GM21737 (cell line): Measurements from ENCODE around the gene MLST8.

Source experiments
- ATAC-seq: cut with Tn5 transposase; IDR thresholded peaks from one replicate; pipeline ENCODE4 v1.9.1; 2021; ENCODE audit warnings: mild to moderate bottlenecking, moderate library complexity; ENCODE audit not compliant: unreplicated experiment

MLST8 gene

GRCh38 chr16:2208308-2208707 is 3.1 kb downstream of the MLST8 start:
- no peak for ATAC-seq

GRCh38 chr16:2208772-2209171 is 3.5 kb downstream of the MLST8 start:
- ATAC-seq = no peak

GRCh38 chr16:2209258-2210008 is 4.2 kb downstream of the MLST8 start:
- ATAC-seq = no peak

GRCh38 chr16:2210009-2210332 is 4.7 kb downstream of the MLST8 start:
- no peak for ATAC-seq

- ATAC-seq = no peak
Measured at GRCh38 chr16:2210386-2211365, 5.4 kb downstream of the MLST8 start, which contains the start of gene BRICD5. BRICD5 (minus strand) TSS chr16:2210863; CDS start chr16:2210833, 30 bp downstream.

- no peak for ATAC-seq
Measured at GRCh38 chr16:2211923-2212347, 6.7 kb downstream of the MLST8 start.

GRCh38 chr16:2212362-2213324 is 7.4 kb downstream of the MLST8 start:
- ATAC-seq = no peak

GRCh38 chr16:2213817-2214718 is 8.8 kb downstream of the MLST8 start:
- no peak for ATAC-seq

GRCh38 chr16:2214719-2214968 is 9.4 kb downstream of the MLST8 start, which contains the start of gene PGP:
PGP (minus strand) TSS chr16:2214840; CDS start chr16:2214777, 63 bp downstream.
- peak; percentile 79 for ATAC-seq

- no peak for ATAC-seq
Measured at GRCh38 chr16:2216330-2216729, 11.1 kb downstream of the MLST8 start.

GRCh38 chr16:2223221-2223941 is 18.1 kb downstream of the MLST8 start, which contains the start of gene E4F1:
E4F1 (plus strand) TSS chr16:2223591; CDS start chr16:2223614, 23 bp downstream.
- peak; percentile 95 for ATAC-seq

- ATAC-seq = peak; percentile 13
Measured at GRCh38 chr16:2223942-2224486, 18.8 kb downstream of the MLST8 start.

GRCh38 chr16:2226245-2226793 is 21.1 kb downstream of the MLST8 start:
- no peak for ATAC-seq

GRCh38 chr16:2226918-2227317 is 21.7 kb downstream of the MLST8 start:
- no peak for ATAC-seq

- ATAC-seq = no peak
Measured at GRCh38 chr16:2228161-2228824, 23.0 kb downstream of the MLST8 start.

GRCh38 chr16:2229091-2229490 is 23.8 kb downstream of the MLST8 start:
- ATAC-seq = no peak

GRCh38 chr16:2229632-2230250 is 24.5 kb downstream of the MLST8 start:
- ATAC-seq = no peak
